ENCODE results near the gene CELF6. TPM values are rescaled to one million over a fixed set of nuclear protein-coding genes. Genes with fewer than 3 reads are reported as not detected.

Gene CELF6
- total and polyA plus RNA-seq, 2 experiments from 2014 or later: 0.14 TPM; not detected in 1

DNA sequence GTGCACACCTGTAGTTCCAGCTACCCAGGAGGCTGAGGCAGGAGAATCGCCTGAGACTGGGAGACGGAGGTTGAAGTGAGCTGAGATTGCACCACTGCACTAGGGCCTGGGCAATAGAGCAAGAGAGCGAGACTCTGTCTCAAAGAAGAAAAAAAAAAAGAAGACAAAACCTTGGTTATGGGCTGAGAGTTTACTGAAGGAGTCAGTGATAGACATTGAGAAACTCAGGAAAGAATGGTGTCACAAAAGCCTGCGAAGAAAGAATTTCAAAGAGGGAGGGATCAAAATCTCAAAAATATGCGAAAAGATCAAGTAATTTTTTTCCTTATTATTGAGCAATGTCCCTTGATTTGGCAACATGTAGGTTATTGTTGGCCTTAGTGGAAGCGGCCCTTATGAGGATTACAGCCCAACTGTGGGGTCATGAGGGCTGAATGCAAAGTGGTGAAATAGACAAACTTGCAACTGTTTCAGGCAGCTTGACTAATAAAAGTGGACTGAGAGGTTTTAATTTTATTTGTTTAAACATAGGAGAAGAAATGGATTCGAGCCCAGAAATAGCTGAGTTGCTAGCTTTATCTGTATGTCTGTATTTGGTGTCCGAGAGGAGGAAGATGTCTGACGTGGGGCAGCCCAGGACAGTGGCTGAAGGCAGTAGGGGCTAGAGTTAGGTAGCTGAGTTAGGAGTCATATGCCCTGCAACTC is 18.8 kb upstream of the CELF6 start (continued):
- TF ChIP-seq, protein P1, sequence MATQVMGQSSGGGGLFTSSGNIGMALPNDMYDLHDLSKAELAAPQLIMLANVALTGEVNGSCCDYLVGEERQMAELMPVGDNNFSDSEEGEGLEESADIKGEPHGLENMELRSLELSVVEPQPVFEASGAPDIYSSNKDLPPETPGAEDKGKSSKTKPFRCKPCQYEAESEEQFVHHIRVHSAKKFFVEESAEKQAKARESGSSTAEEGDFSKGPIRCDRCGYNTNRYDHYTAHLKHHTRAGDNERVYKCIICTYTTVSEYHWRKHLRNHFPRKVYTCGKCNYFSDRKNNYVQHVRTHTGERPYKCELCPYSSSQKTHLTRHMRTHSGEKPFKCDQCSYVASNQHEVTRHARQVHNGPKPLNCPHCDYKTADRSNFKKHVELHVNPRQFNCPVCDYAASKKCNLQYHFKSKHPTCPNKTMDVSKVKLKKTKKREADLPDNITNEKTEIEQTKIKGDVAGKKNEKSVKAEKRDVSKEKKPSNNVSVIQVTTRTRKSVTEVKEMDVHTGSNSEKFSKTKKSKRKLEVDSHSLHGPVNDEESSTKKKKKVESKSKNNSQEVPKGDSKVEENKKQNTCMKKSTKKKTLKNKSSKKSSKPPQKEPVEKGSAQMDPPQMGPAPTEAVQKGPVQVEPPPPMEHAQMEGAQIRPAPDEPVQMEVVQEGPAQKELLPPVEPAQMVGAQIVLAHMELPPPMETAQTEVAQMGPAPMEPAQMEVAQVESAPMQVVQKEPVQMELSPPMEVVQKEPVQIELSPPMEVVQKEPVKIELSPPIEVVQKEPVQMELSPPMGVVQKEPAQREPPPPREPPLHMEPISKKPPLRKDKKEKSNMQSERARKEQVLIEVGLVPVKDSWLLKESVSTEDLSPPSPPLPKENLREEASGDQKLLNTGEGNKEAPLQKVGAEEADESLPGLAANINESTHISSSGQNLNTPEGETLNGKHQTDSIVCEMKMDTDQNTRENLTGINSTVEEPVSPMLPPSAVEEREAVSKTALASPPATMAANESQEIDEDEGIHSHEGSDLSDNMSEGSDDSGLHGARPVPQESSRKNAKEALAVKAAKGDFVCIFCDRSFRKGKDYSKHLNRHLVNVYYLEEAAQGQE (IDR thresholded peaks at IDR 0.05; ENCODE audit: unreplicated experiment): no peak

DNA sequence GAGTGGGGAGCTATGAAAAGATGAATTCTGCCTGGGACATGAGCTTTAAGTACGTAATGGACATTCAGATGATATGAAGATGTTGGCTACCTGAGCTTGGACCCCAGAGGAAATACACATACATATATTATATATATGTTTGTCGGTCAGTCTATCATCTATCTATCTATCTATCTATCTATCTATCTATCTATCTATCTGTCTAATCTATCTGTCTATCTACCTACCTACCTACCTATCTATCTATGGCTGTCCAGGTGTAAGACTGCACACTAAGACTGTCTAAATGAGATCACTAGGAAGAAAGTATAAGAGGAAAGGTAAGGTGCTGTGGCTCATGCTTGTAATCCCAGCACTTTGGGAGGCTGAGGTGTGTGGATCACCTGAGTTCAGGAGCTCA is 18.2 kb upstream of the CELF6 start:
- H3F3A ChIP-seq (replicated peaks; ENCODE audit: low read depth): no peaks in the 10 kb centered on the region
- ATAC-seq: no peak
- no peaks in the 10 kb centered on the region for H3K9me2 ChIP-seq (ENCODE audit: insufficient read depth)
- Mint-ChIP-seq H3K36me3 (ENCODE audit: low read depth) (no peaks in the 10 kb centered on the region), H3K4me3 (no peak overlapping the region), H3K4me1 (peaks cover 10% of the 10 kb centered on the region; the same call in 2 of the 3 replicates), H3K27ac (no peak overlapping the region), H3K9me3 (no peaks in the 10 kb centered on the region), H3K27me3 (ENCODE audit: insufficient read depth, low read depth, poor library complexity) (peaks cover 4% of the 10 kb centered on the region)
- H4K20me1 ChIP-seq (replicated peaks; ENCODE audit: insufficient read depth): no peaks in the 10 kb centered on the region
- H3K27ac ChIP-seq (ENCODE audit: low read depth): no peak overlapping the region
- H3K79me2 ChIP-seq (replicated peaks; ENCODE audit: insufficient read depth): no peaks in the 10 kb centered on the region
- H3K4me2 ChIP-seq: no peak overlapping the region
- no peak for TF ChIP-seq ZNF114 (CRISPR knock-in tag; IDR thresholded peaks at IDR 0.05)
- TF ChIP-seq, protein P2, sequence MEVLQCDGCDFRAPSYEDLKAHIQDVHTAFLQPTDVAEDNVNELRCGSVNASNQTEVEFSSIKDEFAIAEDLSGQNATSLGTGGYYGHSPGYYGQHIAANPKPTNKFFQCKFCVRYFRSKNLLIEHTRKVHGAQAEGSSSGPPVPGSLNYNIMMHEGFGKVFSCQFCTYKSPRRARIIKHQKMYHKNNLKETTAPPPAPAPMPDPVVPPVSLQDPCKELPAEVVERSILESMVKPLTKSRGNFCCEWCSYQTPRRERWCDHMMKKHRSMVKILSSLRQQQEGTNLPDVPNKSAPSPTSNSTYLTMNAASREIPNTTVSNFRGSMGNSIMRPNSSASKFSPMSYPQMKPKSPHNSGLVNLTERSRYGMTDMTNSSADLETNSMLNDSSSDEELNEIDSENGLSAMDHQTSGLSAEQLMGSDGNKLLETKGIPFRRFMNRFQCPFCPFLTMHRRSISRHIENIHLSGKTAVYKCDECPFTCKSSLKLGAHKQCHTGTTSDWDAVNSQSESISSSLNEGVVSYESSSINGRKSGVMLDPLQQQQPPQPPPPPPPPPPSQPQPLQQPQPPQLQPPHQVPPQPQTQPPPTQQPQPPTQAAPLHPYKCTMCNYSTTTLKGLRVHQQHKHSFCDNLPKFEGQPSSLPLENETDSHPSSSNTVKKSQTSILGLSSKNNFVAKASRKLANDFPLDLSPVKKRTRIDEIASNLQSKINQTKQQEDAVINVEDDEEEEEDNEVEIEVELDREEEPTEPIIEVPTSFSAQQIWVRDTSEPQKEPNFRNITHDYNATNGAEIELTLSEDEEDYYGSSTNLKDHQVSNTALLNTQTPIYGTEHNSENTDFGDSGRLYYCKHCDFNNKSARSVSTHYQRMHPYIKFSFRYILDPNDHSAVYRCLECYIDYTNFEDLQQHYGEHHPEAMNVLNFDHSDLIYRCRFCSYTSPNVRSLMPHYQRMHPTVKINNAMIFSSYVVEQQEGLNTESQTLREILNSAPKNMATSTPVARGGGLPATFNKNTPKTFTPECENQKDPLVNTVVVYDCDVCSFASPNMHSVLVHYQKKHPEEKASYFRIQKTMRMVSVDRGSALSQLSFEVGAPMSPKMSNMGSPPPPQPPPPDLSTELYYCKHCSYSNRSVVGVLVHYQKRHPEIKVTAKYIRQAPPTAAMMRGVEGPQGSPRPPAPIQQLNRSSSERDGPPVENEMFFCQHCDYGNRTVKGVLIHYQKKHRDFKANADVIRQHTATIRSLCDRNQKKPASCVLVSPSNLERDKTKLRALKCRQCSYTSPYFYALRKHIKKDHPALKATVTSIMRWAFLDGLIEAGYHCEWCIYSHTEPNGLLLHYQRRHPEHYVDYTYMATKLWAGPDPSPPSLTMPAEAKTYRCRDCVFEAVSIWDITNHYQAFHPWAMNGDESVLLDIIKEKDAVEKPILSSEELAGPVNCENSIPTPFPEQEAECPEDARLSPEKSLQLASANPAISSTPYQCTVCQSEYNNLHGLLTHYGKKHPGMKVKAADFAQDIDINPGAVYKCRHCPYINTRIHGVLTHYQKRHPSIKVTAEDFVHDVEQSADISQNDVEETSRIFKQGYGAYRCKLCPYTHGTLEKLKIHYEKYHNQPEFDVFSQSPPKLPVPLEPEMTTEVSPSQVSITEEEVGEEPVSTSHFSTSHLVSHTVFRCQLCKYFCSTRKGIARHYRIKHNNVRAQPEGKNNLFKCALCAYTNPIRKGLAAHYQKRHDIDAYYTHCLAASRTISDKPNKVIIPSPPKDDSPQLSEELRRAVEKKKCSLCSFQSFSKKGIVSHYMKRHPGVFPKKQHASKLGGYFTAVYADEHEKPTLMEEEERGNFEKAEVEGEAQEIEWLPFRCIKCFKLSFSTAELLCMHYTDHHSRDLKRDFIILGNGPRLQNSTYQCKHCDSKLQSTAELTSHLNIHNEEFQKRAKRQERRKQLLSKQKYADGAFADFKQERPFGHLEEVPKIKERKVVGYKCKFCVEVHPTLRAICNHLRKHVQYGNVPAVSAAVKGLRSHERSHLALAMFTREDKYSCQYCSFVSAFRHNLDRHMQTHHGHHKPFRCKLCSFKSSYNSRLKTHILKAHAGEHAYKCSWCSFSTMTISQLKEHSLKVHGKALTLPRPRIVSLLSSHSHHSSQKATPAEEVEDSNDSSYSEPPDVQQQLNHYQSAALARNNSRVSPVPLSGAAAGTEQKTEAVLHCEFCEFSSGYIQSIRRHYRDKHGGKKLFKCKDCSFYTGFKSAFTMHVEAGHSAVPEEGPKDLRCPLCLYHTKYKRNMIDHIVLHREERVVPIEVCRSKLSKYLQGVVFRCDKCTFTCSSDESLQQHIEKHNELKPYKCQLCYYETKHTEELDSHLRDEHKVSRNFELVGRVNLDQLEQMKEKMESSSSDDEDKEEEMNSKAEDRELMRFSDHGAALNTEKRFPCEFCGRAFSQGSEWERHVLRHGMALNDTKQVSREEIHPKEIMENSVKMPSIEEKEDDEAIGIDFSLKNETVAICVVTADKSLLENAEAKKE (CRISPR knock-in tag; IDR thresholded peaks at IDR 0.05): no peak
- no peak for TF ChIP-seq EZH2 (IDR thresholded peaks at IDR 0.05; ENCODE audit: low read depth, unreplicated experiment)
- no peak for TF ChIP-seq ZNF331 (CRISPR knock-in tag; IDR thresholded peaks at IDR 0.05; ENCODE audit: low read depth)
- no peak for TF ChIP-seq JUNB (IDR thresholded peaks at IDR 0.05; ENCODE audit: unreplicated experiment)
- TF ChIP-seq, protein P3, sequence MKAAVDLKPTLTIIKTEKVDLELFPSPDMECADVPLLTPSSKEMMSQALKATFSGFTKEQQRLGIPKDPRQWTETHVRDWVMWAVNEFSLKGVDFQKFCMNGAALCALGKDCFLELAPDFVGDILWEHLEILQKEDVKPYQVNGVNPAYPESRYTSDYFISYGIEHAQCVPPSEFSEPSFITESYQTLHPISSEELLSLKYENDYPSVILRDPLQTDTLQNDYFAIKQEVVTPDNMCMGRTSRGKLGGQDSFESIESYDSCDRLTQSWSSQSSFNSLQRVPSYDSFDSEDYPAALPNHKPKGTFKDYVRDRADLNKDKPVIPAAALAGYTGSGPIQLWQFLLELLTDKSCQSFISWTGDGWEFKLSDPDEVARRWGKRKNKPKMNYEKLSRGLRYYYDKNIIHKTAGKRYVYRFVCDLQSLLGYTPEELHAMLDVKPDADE (IDR thresholded peaks at IDR 0.05): no peak
- TF ChIP-seq STAT1 (IDR thresholded peaks at IDR 0.05; ENCODE audit: unreplicated experiment): no peak
- peaks cover 4% of the 10 kb centered on the region; the same call in 1 of the 2 replicates for H3K4me1 ChIP-seq (ENCODE audit: insufficient read depth)
- no peaks in the 10 kb centered on the region for H3K36me3 ChIP-seq (ENCODE audit: insufficient read depth)
- no peaks in the 10 kb centered on the region for H3K27me3 ChIP-seq (ENCODE audit: insufficient read depth)
- no peak for DNase-seq (ENCODE audit: low spot score)
- H3K4me3 ChIP-seq: no peak overlapping the region
- H2AFZ ChIP-seq: no peak overlapping the region
